ENCODE results near the gene ZFYVE21. TPM values are rescaled to one million over a fixed set of nuclear protein-coding genes. Genes with fewer than 3 reads are reported as not detected.
"Not testable (repeated sequence)": the region's sequence is repeated elsewhere in the genome, so short reads cannot be mapped to it uniquely, and the experiment has no call there.

The ZFYVE21 gene
- total RNA-seq, 2 experiments from 2014 or later, result 8.0 to 8.9 TPM

- H3K4me3 Mint-ChIP-seq, result no peak overlapping the region
- no peak for DNase-seq
- no peaks in the 10 kb centered on the region for H3K27me3 Mint-ChIP-seq
- peaks cover 1% of the 10 kb centered on the region for H3K36me3 Mint-ChIP-seq
- no peaks in the 10 kb centered on the region for H3K9me3 Mint-ChIP-seq
- H3K27ac Mint-ChIP-seq, result no peak overlapping the region
- H3K4me1 Mint-ChIP-seq, result no peaks in the 10 kb centered on the region
Observed at GRCh38 chr14:103686831-103687485, 28.7 kb upstream of the ZFYVE21 start.

GRCh38 chr14:103687712-103688111 lies 27.9 kb upstream of the ZFYVE21 start:
- Mint-ChIP-seq H3K4me1 (no peaks in the 10 kb centered on the region), H3K36me3 (peaks cover 1% of the 10 kb centered on the region), H3K9me3 (no peaks in the 10 kb centered on the region), H3K27me3 (no peaks in the 10 kb centered on the region), H3K4me3 (no peak overlapping the region), H3K27ac (no peak overlapping the region)
- DNase-seq, result no peak

GRCh38 chr14:103688441-103688840 lies 27.2 kb upstream of the ZFYVE21 start:
- H3K4me1 Mint-ChIP-seq, result no peaks in the 10 kb centered on the region
- H3K9me3 Mint-ChIP-seq, result no peaks in the 10 kb centered on the region
- no peaks in the 10 kb centered on the region for H3K27me3 Mint-ChIP-seq
- peaks cover 1% of the 10 kb centered on the region for H3K36me3 Mint-ChIP-seq
- no peak for DNase-seq
- H3K4me3 Mint-ChIP-seq, result no peak overlapping the region
- H3K27ac Mint-ChIP-seq, result peak overlapping the region; percentile 1

GRCh38 chr14:103688906-103689902 lies 26.4 kb upstream of the ZFYVE21 start:
- peak overlapping the region; percentile 0 for H3K27ac Mint-ChIP-seq

GRCh38 chr14:103690332-103690731 lies 25.3 kb upstream of the ZFYVE21 start:
- H3K4me3 Mint-ChIP-seq, result no peak overlapping the region
- H3K36me3 Mint-ChIP-seq, result peaks cover 4% of the 10 kb centered on the region
- H3K4me1 Mint-ChIP-seq, result no peaks in the 10 kb centered on the region
- H3K9me3 Mint-ChIP-seq, result no peaks in the 10 kb centered on the region
- no peaks in the 10 kb centered on the region for H3K27me3 Mint-ChIP-seq
- no peak overlapping the region for H3K27ac Mint-ChIP-seq
- no peak for DNase-seq

More at GRCh38 chr14:103688906-103689902, 26.4 kb upstream of the ZFYVE21 start:
- no peak for DNase-seq
- Mint-ChIP-seq H3K4me3 (no peak overlapping the region), H3K9me3 (no peaks in the 10 kb centered on the region), H3K36me3 (peaks cover 3% of the 10 kb centered on the region), H3K4me1 (no peaks in the 10 kb centered on the region), H3K27me3 (no peaks in the 10 kb centered on the region)

DNA sequence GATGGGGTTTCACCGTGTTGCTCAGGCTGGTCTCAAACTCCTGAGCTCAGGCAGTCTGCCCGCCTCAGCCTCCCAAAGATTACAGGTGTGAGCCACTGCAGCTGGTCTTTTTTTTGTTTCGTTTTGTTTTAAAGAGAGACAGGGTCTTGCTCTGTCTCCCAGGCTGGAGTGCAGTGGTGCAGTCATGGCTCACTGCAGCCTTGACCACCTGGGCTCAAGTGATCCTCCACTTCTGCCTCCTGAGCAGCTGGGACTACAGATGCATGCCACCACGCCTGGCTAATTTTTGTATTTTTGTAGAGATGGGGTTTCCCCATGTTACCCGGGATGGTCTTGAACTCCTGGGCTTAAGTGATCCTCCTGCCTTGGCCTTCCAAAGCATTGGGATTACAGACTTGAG lies 24.0 kb upstream of the ZFYVE21 start:
- H3K9me3 Mint-ChIP-seq, H3K36me3 Mint-ChIP-seq, H3K27ac Mint-ChIP-seq, DNase-seq, H3K4me1 Mint-ChIP-seq, H3K27me3 Mint-ChIP-seq, H3K4me3 Mint-ChIP-seq: not testable (repeated sequence)

- no peaks in the 10 kb centered on the region for H3K27me3 Mint-ChIP-seq
- H3K9me3 Mint-ChIP-seq, result no peaks in the 10 kb centered on the region
- no peak overlapping the region for H3K27ac Mint-ChIP-seq
- DNase-seq, result no peak
- no peaks in the 10 kb centered on the region for H3K4me1 Mint-ChIP-seq
- peaks cover 4% of the 10 kb centered on the region for H3K36me3 Mint-ChIP-seq
- H3K4me3 Mint-ChIP-seq, result no peak overlapping the region
Observed at GRCh38 chr14:103692159-103692558, 23.5 kb upstream of the ZFYVE21 start.

- no peak for DNase-seq
- Mint-ChIP-seq H3K27ac (peak overlapping the region; percentile 29), H3K27me3 (no peaks in the 10 kb centered on the region), H3K4me3 (no peak overlapping the region), H3K4me1 (no peaks in the 10 kb centered on the region), H3K9me3 (no peaks in the 10 kb centered on the region), H3K36me3 (peaks cover 6% of the 10 kb centered on the region)
Observed at GRCh38 chr14:103692871-103693270, 22.7 kb upstream of the ZFYVE21 start.

DNA sequence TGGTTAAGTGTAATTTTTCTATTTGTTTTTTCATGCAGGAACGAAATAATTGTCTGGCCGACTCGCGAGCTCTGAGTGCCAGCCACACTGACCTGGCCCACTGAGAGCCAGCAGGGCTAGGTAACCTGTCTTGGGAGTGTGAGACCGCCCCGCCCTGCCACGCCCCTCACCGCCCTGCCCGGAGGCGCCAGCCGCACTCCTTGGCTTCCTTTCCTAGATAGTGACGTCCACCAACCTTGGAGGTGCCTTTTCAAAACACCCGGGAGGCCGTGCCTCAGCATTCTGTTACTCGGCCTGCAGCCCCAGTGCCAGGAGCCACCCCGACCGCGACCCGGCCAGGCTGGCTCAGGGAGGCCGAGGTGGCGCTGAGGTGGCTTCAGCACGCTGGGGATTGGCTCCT lies 22.1 kb upstream of the ZFYVE21 start:
- no peaks in the 10 kb centered on the region for H3K9me3 Mint-ChIP-seq
- peaks cover 6% of the 10 kb centered on the region for H3K36me3 Mint-ChIP-seq
- no peak for DNase-seq
- no peaks in the 10 kb centered on the region for H3K27me3 Mint-ChIP-seq
- no peak overlapping the region for H3K27ac Mint-ChIP-seq
- no peaks in the 10 kb centered on the region for H3K4me1 Mint-ChIP-seq
- H3K4me3 Mint-ChIP-seq, result no peak overlapping the region

DNA sequence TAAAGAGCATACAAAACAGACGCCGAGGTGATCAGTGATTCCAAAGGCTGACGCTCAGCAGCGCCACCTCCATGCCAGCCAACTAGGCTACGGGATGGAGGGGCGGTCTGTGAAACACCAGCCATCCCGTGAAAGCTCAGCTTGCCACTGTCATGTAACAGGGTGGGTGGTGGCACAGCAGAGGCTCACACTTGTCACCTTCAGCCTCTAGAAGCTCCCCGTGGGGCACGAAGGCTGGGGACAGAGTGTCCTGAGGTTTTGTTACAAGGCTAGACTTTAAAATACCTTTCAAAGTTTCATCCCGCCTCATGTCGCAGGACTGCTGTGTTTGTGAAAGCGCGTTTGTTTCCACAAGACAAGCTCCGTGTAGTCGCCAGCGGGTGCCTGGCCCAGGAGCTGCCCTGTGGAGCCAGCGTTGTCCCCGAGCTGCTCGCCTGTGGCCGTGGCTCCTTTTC lies 21.0 kb upstream of the ZFYVE21 start:
- H3K4me1 Mint-ChIP-seq, result no peaks in the 10 kb centered on the region
- no peaks in the 10 kb centered on the region for H3K9me3 Mint-ChIP-seq
- H3K4me3 Mint-ChIP-seq, result no peak overlapping the region
- no peak overlapping the region for H3K27ac Mint-ChIP-seq
- no peaks in the 10 kb centered on the region for H3K27me3 Mint-ChIP-seq
- no peak for DNase-seq
- H3K36me3 Mint-ChIP-seq, result peaks cover 6% of the 10 kb centered on the region

DNA sequence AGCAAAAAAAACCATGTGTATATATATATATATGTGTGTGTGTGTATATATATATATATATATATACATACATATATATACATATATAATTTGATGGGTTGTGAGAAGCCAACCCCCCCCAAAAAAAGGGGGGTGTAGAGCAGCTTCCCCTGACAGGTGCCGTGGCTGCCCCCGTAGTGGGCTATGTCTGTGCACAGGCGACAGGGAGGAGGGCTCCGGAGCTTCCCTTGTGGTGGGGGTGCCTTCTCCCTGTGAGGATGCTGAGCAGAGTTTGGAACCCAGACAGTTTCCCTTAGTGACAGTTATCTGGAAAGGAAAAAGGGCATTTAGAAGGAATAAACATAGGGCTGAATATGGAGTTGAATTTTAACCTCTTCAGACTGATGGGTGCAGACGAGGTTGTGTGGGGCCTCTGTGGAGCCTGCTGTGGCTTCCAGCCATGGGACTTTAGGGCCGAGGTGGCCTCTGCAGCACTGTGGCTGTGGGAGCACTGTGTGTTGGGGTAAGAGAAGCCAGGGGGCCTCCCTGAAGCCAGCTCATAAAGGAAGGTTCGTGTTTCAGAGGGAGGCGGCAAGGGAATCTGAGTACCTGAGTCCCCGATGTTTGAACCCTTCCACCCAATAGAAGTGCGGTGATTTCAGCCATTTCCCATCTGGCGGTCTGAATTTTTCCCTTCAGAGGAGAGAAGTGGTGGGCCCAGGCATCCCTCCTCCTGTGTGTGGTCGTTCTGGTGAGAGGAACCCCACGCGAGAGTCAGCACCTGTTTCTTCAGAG lies 20.1 kb upstream of the ZFYVE21 start:
- H3K9me3 Mint-ChIP-seq, result no peaks in the 10 kb centered on the region
- peaks cover 8% of the 10 kb centered on the region for H3K36me3 Mint-ChIP-seq
- peak overlapping the region; percentile 58 for H3K27ac Mint-ChIP-seq
- no peak overlapping the region for H3K4me3 Mint-ChIP-seq
- H3K27me3 Mint-ChIP-seq, result no peaks in the 10 kb centered on the region
- DNase-seq, result no peak
- no peaks in the 10 kb centered on the region for H3K4me1 Mint-ChIP-seq

GRCh38 chr14:103696070-103696402 lies 19.6 kb upstream of the ZFYVE21 start:
- no peak overlapping the region for H3K4me3 Mint-ChIP-seq
- H3K9me3 Mint-ChIP-seq, result no peaks in the 10 kb centered on the region
- H3K36me3 Mint-ChIP-seq, result peaks cover 8% of the 10 kb centered on the region
- H3K4me1 Mint-ChIP-seq, result no peaks in the 10 kb centered on the region
- DNase-seq, result no peak
- H3K27me3 Mint-ChIP-seq, result no peaks in the 10 kb centered on the region
- H3K27ac Mint-ChIP-seq, result peak overlapping the region; percentile 16

GRCh38 chr14:103696466-103697071 lies 19.0 kb upstream of the ZFYVE21 start:
- DNase-seq, result no peak
- peaks cover 8% of the 10 kb centered on the region for H3K36me3 Mint-ChIP-seq
- no peaks in the 10 kb centered on the region for H3K4me1 Mint-ChIP-seq
- H3K9me3 Mint-ChIP-seq, result no peaks in the 10 kb centered on the region
- H3K27me3 Mint-ChIP-seq, result no peaks in the 10 kb centered on the region
- peak overlapping the region; percentile 16 for H3K27ac Mint-ChIP-seq
- no peak overlapping the region for H3K4me3 Mint-ChIP-seq

DNA sequence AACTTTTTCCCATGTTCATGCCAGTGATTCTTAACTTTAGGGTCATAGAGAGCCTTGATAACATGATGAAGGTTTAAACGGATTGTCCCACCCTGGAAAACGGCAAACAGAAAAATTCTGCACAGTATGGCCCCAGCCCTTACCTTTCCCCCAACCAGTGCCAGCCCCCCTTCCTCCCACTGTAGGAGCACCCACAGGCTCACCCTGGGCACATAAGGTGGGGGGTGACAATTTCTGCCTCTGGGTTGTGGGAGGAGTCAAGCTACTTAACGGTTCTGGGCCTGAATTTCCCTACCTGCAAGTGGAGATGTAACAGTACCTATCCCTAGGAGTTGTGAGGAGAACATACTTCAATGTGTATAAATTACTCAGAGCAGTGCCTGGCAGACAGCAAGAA lies 18.4 kb upstream of the ZFYVE21 start:
- peak overlapping the region; percentile 63 for H3K27ac Mint-ChIP-seq
- H3K4me3 Mint-ChIP-seq, result no peak overlapping the region
- no peaks in the 10 kb centered on the region for H3K27me3 Mint-ChIP-seq
- DNase-seq, result no peak
- no peaks in the 10 kb centered on the region for H3K4me1 Mint-ChIP-seq
- H3K36me3 Mint-ChIP-seq, result peaks cover 8% of the 10 kb centered on the region
- H3K9me3 Mint-ChIP-seq, result no peaks in the 10 kb centered on the region

Data from activated naive CD8-positive, alpha-beta T cell treated with anti-CD3 and anti-CD28 coated beads for 36 hours (primary cell).